GM19351 (cell line): Measurements from ENCODE around the gene PHLDB2.
A peak's percentile ranks its signal among the peaks of the same experiment; 100 is the strongest.
"Not testable (repeated sequence)": the region's sequence is repeated elsewhere in the genome, so short reads cannot be mapped to it uniquely, and the experiment has no call there.

Source experiments
- ATAC-seq: cut with Tn5 transposase; IDR thresholded peaks from one replicate; pipeline ENCODE4 v1.9.1; 2021; ENCODE audit warnings: mild to moderate bottlenecking, moderate library complexity; ENCODE audit not compliant: unreplicated experiment

Gene PHLDB2

DNA sequence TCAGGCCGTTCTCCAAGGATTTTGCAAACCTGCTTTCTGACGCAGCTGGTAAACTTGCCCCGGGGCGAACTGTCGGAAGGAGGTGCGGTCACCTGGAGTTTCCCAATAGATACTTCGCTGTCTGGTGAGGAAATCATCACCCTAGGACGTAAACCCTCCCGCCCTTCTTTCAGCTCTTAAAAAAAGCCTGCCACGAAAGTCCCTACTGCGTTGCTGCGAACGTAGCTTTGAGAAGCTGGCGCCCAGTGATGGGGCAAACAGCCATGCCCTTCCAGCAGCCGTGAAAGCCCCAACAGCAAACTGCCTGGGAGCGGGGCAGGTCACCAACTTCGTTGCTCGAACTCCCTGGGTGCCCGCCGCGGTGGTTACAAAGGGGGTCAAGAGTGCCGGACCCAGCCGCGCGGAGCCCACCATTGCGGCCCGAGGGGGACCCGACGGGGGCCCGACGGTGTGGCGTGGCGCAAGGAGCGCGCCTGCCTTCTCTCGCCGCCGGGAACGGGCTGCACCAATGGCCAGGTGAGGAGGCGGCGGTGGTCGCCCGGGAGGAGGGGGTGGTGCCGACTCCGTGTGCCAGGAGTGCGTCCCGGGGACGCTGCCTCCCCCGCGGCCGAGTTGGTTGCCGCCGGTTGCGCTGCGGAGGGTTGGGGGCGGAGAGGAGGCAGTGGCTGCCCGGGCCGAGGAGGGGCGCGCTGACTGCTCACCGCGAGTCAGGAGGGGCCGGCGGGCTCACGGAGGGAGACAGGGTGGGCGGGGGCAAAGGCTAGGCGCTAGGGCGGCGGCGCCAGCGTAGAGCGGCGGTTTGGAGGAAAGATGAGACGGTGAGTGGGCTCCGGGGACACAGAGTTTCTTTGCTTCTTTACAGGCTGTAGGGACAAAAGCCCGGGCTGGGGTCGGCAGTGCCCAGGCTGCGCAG, at the start of gene PHLDB2:
Gene PHLDB2 (plus strand): TSS at position 205 of the 913 bp plus-strand sequence. CDS start 24,813 bp downstream, outside the sequence.
- ATAC-seq: peak; percentile 19

DNA sequence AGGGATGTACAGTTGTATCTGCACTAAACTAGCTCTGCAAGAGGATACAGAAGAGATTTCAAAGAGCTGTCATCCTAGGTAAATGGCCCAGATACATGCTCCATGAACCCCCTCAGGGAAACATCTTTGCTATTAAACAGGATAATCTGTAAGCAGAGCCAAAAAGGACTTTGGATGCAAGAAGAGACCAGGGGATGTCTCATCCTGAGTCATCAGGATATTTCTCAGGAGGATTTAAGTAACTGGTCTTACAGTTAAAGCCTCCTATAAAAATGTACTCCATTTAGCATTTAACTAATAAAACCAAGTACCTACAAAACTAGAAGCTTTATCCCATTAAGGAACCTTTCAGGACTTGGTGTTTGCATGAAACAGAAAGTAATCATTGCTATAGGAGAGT, 48.2 kb upstream of the PHLDB2 start:
- ATAC-seq: no peak

DNA sequence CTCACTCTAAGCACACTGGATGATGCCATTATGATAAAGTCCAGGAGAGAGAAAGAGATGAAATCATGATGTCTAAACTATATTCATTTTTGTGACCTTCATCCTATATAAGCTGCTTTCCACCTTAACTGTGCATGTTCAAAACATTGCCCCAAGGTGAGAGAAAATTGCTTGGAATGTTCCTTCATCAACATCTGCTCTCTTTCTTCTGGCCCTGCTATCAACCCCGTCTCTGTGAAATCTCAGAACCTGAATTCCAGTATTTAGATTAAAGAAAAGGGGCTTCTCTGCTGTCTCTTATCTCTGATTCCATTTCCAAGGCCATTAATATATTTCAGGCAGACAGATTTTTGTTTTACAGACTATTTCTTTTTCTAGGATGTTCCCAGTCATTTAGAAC, 47.3 kb upstream of the PHLDB2 start:
- ATAC-seq: no peak

DNA sequence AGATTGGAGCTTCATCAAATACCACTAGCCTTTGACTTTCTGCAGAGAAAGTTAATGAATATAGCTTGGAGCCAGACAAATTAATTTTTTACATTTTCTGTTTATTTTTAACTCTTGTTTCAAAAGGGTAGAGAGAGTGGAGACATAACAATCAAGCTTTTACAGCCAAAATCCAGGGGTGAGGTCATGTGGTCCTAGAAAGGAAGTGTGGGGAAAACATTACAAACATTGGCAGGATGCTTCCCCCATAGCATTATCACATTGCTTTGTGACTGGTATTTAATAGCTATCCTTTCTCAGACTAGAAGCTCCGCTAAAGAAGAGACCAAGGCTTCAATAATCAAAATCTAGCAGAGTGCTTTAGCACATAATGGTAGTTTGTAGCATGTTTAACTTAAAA, 46.4 kb upstream of the PHLDB2 start:
- no peak for ATAC-seq

DNA sequence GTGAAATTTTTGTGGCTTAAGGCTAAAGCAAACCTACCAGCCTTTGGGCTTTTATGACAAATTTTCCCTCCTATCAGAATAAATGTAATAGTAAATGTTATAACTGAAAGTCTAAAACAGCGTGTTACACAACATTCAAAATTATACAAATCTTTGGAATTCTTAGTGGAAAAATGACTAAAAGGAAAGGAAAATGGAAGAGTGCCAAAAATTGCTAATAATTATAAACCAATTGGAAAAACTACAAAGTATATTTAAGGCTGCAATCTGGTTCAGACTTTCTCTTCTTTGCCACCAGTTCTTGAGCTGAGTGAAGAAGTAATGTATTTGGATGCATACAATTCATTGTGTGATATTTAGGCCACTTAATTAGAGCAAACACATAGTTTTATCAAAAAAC, 45.6 kb upstream of the PHLDB2 start:
- no peak for ATAC-seq

DNA sequence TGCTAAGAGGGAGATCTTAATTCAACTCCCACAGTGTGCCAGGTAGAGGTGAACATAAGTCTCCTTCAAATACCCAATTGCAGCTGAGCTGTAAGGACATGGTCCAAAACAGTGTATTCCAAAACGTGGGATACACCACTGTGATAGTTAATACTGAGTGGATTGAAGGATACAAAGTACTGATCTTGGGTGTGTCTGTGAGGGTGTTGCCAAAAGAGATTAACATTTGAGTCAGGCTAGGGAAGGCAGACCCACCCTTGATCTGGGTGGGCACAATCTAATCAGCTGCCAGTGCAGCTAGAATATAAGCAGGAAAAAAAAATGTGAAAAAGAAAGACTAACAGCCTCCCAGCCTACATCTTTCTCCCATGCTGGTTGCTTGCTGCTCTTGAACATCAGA, 45.1 kb upstream of the PHLDB2 start:
- no peak for ATAC-seq

DNA sequence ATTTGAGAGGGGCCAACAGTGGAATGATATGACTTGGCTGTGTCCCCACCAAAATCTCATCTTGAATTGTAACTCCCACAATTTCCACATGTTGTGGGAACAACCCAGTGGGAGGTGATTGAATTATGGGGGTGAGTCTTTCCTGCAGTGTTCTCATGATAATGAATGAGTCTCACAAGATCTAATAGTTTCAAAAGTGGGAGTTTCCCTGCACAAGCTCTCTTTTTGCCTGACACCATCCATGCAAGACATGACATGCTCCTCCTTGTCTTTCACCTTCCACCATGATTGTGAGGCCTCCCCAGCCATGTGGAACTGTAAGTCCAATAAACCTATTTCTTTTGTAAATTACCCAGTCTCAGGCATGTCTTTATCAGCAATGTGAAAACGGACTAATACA, 42.3 kb upstream of the PHLDB2 start:
- ATAC-seq: not testable (repeated sequence)

DNA sequence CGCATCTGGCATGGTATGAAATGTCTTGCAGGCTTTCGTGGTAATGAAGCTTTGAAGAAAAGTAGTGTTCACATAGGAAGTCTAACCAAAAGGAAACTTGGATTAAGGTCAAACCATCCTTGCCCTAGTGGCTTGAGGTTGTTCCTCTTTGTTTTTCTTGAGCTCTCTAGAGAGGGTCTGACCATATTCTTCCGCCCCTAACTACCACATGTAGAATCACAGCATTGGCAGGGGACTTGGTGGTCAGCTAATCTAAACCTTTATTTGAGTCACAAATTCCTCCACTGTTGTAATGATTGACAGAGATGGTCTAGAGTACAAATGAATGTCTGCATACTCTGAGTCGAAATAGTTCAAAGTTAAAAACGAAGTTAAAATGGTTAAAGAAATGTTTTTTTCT, 39.1 kb upstream of the PHLDB2 start:
- ATAC-seq: no peak

DNA sequence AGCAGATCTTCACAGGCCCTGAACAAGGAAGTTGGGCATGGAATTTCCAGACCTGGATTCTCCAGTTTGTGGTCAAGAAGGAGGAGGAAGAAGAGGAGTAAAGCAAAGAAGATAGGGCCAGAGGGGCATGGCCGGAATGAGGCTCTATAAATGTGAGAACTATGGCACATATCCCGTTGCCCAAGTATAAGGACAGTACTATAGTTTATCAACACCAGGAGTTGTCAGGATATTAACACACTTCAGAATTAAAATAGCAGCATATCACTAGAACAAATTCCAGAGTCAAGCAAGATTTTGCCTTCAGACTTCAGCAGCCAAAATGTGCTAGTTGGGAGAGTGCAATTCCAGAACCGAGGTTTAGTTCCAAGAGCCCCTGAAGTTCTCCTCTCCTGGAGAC, 38.4 kb upstream of the PHLDB2 start:
- no peak for ATAC-seq

DNA sequence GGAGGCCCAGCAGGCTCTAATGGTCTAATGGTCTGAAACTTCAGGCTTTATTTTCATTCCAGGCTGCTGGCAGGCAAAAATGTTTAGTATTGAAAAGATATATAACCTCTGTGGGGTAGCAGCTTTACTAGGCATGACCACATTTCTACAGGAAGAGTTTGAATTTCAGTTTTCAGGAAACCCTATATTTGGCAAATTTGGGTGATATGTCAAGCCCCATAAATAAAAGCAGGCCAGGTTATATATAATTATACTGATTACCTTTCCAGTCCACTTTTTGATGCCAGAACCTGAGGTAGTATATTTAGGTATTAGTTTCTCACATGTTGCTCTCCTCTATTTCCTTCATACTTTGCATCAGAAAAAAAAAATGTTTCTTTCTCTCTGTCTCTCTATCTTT, 37.2 kb upstream of the PHLDB2 start:
- ATAC-seq: no peak

DNA sequence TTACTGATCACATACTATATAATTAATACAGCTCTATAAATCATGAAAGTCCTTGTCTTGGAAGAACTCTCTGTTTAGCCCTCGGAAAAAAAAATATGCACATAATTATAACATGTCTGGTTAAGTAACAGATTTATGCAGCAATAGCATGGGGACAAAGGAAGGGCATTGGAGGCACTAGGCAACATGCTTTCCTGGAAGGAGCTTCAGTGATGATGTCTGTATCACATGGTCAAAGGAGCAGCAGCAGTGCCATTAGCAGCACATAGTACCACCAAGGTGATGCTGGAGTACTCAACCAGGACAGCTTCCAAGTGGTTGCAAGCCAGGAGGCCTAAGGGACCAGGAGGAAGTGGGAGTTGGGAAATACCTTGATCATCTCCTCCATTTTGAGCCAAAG, 36.3 kb upstream of the PHLDB2 start:
- no peak for ATAC-seq

DNA sequence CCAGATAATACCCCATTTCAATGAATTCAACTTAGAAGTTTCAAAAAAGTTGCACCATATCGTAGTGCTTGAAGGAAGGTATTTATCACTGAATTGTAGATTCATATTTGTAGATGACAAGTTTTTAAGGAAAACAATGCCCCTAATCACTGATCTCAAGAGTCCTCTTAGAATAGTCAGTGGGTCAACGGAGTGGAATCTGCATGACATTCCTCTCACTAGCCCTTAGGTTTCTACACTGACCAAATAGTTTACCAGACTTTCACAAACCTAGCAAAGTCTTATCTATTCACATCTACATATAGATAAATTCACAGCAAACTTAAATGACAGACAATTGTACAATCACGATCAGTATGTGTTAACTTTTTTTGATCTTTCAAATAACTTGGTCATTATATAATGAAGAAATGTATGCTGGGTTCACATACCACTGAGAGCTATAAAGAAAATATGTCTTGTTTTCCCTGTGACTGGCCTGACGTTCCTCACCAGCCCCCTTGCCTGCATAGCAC, 35.7 kb upstream of the PHLDB2 start:
- ATAC-seq: no peak

DNA sequence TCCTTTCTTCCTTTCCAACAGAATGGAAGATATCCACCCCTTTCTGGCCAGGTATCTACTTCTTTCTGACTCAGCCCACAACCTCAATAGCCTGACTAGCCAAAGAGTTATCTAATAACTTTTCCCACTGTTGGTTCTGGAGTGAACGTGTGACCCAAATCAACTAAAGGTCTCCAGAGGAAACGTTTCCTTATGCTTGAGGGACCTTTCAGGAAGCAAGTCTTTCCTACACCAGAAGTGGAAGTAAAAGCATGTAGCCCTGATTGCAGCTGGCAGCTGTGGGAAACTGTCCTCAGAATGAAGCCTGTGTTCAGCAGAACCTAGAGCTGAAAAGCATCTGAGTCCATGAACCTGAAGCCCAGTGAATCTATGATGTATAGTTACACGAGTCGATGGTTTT, 34.7 kb upstream of the PHLDB2 start:
- no peak for ATAC-seq

DNA sequence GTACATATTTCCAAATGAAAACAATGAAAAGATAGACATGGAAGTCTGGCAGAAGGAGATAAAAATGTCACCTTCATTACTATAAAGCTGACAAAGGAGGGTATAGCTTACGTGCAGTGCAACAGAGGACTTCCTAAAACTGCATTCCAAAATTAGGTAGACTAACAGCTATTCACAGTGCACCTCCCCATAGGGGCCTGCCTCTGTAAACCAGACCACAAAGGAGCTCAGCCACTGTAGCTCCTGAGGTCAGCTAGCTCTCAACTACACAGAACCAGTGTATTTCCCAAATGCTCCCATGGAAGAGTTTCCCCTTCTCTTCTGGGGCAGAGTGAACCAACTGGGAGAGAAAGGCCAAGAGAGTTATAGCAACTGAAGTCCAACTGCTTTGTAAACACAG, 31.2 kb upstream of the PHLDB2 start:
- ATAC-seq: no peak

DNA sequence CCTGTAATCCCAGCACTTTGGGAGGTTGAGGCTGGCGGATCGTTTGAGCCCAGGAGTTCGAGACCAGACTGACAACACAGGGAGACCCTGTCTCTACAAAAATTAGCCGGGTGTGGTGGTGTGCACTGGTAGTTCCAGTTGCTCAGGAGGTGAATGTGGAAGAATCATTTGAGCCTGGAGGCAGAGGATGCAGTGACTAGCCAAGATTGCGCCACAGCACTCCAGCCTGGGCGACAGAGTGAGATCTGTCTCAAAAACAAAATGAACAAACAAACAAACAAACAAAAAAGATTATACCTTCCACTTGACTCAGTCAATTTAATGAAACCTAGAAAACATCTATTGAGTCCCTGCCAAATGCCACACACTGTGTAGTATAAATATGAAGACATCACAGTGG, 30.5 kb upstream of the PHLDB2 start:
- no peak for ATAC-seq

DNA sequence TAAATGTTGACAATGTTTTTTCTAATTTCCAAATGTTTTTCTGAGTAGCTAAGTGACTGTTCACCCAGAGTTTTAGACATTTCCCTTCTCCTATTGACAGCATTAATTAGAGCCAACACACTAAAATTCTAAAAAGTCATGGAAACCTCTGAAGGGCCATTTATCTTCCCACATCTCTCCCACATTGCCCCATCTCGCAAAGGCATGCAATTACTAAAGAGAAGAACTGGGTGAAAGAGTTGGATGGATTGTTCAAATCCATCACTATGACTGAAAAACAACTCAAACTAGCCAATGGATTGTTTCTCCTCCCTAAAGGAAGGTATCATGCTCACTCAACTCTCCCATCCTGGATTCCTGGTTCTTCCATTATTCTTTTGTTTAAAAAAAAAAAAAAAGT, 30.0 kb upstream of the PHLDB2 start:
- no peak for ATAC-seq

DNA sequence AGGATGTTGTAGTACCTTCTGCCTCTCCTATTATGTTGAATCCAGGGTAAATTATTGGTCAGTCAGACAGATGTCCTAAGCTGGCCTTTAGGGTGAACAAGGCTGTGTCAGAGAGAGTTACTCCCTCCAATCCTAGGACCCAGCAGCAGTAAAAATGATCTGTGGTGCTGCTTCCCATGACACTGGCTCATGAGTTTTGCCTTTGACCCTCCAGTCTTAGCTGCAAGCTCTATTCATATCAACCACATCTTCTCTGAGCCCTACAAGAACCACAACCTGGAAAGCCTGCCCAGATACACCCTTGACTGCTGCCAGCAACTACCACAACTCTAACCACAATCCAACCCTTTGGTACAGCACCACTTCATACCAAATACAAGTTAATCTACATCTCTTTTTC, 27.2 kb upstream of the PHLDB2 start:
- ATAC-seq: no peak

DNA sequence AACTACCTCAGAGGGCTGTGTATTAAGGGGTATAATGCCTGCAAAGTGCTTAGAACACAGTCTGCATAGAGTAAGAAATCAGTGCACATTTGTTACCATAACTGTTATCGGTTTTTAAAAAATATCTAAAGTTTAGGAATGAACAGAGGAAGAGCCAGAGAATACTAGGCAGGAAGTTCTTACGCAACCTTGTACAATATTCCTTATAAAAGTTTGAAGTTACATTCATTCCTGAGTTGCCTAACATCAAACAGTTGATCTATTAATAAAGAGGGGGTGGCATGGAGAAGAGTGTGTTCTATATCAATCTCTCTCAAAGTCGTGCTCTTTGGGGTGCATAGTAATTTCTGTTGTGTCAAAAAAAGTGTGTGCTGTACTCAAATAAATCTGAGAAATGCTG, 22.0 kb upstream of the PHLDB2 start:
- ATAC-seq: no peak

DNA sequence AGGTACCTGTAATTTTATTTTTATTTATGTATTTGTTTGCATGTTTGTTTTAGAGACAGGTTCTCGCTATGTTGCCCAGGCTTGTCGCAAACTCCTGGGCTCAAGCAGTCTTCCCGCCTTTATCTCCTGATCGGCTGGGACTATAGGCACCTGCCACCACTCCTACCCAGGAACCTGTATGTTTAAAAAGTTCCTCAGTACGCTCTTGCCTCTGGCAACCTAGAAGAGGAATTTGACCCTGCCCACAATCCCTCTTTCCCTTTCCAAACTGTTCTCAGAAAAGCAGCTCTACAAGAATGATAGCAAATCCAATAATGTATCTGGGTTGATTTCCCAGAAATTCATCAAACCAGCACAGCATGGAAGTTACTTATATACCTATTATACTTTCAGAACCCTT, 20.9 kb upstream of the PHLDB2 start:
- ATAC-seq: no peak

DNA sequence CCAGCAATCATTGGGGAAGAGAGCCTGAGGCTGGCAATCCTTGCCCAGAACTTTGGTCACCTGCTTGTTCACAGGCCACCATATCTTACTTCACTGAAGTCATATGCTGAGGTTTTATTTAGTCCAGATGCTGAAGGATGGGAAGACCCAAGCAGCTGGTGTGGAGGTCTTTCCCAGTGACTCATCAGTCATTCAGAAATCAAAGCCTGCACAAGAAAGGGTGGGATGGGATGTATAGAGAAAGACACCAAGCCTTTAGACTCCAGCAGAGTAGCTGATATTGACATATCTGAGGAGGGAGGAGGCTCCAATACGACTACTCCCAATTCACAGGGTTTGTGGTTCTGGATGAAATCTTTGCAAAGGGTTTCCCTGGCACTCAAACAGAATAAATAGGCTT, 13.0 kb upstream of the PHLDB2 start:
- ATAC-seq: no peak

DNA sequence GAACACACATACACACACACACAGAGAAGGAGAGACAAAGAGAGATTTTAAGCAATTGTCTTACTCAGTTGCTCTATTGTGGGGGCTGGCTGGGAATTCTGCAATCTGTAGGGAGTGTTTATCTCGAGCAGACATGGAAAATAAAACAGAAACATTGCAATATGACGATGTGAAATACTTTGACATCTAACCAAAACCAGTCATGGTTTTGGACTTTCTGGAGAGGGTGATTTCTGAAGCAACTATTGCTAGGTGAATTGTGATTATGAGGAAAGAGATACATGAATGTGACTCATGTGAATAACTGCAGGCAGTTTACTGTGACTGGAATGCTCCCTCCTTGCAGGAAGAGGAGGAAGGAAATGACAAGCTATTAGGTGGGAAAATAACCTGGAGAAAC, 12.3 kb upstream of the PHLDB2 start:
- no peak for ATAC-seq

DNA sequence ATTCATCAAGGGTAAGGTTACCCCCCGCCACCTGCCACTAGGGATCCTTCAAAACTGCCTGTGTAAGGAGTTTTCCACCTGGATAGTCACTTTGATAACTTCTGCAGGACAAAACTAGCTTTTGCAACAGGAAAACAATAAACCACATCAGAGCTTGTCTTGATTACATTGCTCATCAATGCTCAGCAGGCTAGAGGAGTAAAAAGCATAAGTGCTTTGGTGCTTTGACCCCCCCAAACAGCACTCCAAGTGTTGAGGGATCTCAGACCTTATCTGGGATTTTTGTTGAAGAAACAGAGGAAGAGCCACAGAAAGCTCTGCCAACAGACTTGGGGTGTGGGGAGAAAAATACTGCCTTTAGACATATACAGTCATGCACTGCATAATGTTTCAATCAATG, 10.8 kb upstream of the PHLDB2 start:
- ATAC-seq: no peak

DNA sequence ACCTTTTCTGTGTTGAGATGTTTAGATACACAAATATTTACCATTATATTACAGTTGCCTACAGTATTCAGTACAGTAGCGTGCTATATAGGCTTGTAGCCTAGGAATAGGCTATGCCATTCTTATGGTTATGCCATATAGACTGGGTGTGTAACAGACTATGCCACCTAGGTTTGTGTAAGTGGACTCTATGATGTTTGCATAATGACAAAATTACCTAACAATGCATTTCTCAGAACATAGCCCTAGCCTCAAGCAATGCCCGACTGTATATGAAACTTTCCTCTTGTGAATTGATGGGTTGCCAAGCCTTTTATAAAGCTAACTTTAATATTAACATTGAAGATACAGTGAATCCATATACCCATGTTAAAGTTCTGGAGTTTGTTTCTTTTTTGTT, 10.3 kb upstream of the PHLDB2 start:
- no peak for ATAC-seq
